Ovary (tissue), 9 donors: ENCODE data around the gene KIF1A. TPM values are rescaled to one million over a fixed set of nuclear protein-coding genes. Genes with fewer than 3 reads are reported as not detected.

Experiments used
- DNase-seq, 5 donors: peaks; one replicate each; pipeline ENCODE4 v3.0.0-alpha.2; 2019 to 2020
- H3K27ac ChIP-seq, 2 donors: fragments of 200-600 bp; one replicate each; pipeline versions ENCODE4 v1.5.1 to v1.8.0; 2019 to 2022
- H3K27me3 ChIP-seq: fragments of 200-600 bp; one replicate; pipeline ENCODE4 v1.8.0; 2022
- H3K36me3 ChIP-seq: fragments of 200-600 bp; sonication (generic); one replicate; pipeline ENCODE4 v1.5.1; 2019
- H3K4me1 ChIP-seq: one replicate; pipeline ENCODE4 v1.8.1; 2013; ENCODE audit warnings: mild to moderate bottlenecking, moderate library complexity; ENCODE audit not compliant: insufficient read depth
- H3K4me3 ChIP-seq: fragments of 200-600 bp; sonication (generic); one replicate; pipeline ENCODE4 v1.5.1; 2017
- H3K9me3 ChIP-seq, 2 donors: fragments of 200-600 bp in 1 of 2; sonication (generic) in 1 of 2; one replicate each; pipeline versions ENCODE4 v1.5.1 to v1.8.1; 2013 to 2019; ENCODE audit warnings: mild to moderate bottlenecking in 1 of 2, moderate library complexity in 1 of 2
- CTCF ChIP-seq, 3 donors: fragments of 450-650 bp in 2 of 3; fragments of 200-600 bp in 1 of 3; IDR thresholded peaks; one replicate each; pipeline versions ENCODE4 v1.5.1 to v1.8.0; 2016 to 2022; ENCODE audit warnings: antibody characterized with exemption in 3 of 3, mild to moderate bottlenecking in 1 of 3
- EP300 ChIP-seq: sonication (generic); formaldehyde crosslinking; IDR thresholded peaks from one replicate; pipeline ENCODE4 v1.6.1; 2017; ENCODE audit warnings: antibody characterized with exemption
- POLR2A ChIP-seq: fragments of 450-650 bp; IDR thresholded peaks from one replicate; pipeline ENCODE4 v1.6.1; 2017; ENCODE audit warnings: antibody characterized with exemption, mild to moderate bottlenecking, moderate library complexity
- WGBS, 3 donors: extraction: QIAGEN DNeasy Blood & Tissue Kit in 1 of 3; methylation state at CpG; one replicate each; pipeline versions ENCODE4 v1.1.5 to v1.1.7; 2013 to 2017; 5-methylcytosine and 5-hydroxymethylcytosine counted together
- intact Hi-C, 4 donors: fragments of 100-400 bp; cut with DNase I; formaldehyde crosslinking; loops; one replicate each; pipeline versions ENCODE4 v1.11.0 to v1.15.1; 2022 to 2023
- polyA plus RNA-seq, 2 donors: library from polyadenylated mRNA; stranded (reverse); fragments of 200-250 nt in 1 of 2; fragments of 350-450 nt in 1 of 2; fragmentation: Illumina TruSeq in 1 of 2; extraction: RNeasy Lipid Tissue Mini Kit (QIAGEN cat#74804) in 1 of 2; gene quantifications; one replicate each; pipeline ENCODE4 v1.2.3, GENCODE V29; 2013 to 2014
- total RNA-seq, 7 donors: library from RNA; depleted of rRNA in 2 of 7; stranded (reverse); fragments of >200 nt in 2 of 7; fragmentation: NEBNext Ultra II Directional in 3 of 7; extraction: Animal tissue kit (Norgen Biotek cat#: 25700) in 3 of 7; gene quantifications; one replicate each; pipeline versions ENCODE4 v1.1.0 to v1.2.4, GENCODE V29; 2016 to 2023
- donor health status: DM: no; HTN: no; CAD: no; lungs with moderate emphysema.
- donor health status: DM: no; HTN: no; CAD: no.
- donor health status: Bipolar disorder and iron deficiency.
- donor health status: DM: yes; HTN: yes; CAD: no.
- donor health status: DM: no; HTN: no; CAD: no.
- donor health status: DM: yes; HTN: yes; CAD: no.

Gene KIF1A
- total and polyA plus RNA-seq, 9 donors, result 0.48 to 4.4 (median 1.2) TPM

GRCh38 chr2:240785424-240786335, 34.3 kb downstream of the KIF1A start:
- intact Hi-C loops, result no loop called here
- 71 to 74% (median 72%) methylated on average over 21 to 25 of the region's 25 CpGs for WGBS, 3 donors
- H3K36me3 ChIP-seq, result no peaks in the 10 kb centered on the region
- peak in 3 of 5 donors; percentile 11 to 29 (median 29) for DNase-seq
- no peak for TF ChIP-seq EP300
- TF ChIP-seq CTCF (IDR thresholded peaks at IDR 0.05), result no peak
- no peak for TF ChIP-seq POLR2A
- no peaks in the 10 kb centered on the region for H3K4me1 ChIP-seq
- H3K9me3 ChIP-seq, result no peaks in the 10 kb centered on the region
- no peaks in the 10 kb centered on the region for H3K27me3 ChIP-seq
- no peak overlapping the region for H3K27ac ChIP-seq
- H3K4me3 ChIP-seq, result no peak overlapping the region

GRCh38 chr2:240784629-240785423, 35.2 kb downstream of the KIF1A start:
- no peaks in the 10 kb centered on the region for H3K4me1 ChIP-seq
- intact Hi-C loops, result no loop called here
- no peaks in the 10 kb centered on the region for H3K36me3 ChIP-seq
- H3K27ac ChIP-seq, result no peak overlapping the region
- no peak for TF ChIP-seq CTCF (IDR thresholded peaks at IDR 0.05)
- TF ChIP-seq POLR2A, result no peak
- no peak for TF ChIP-seq EP300
- peak in 3 of 5 donors; percentile 5 to 36 (median 14) for DNase-seq
- no peaks in the 10 kb centered on the region for H3K9me3 ChIP-seq
- 90 to 95% (median 91%) methylated on average over 25 of the region's 25 CpGs for WGBS, 3 donors
- no peaks in the 10 kb centered on the region for H3K27me3 ChIP-seq
- no peak overlapping the region for H3K4me3 ChIP-seq

GRCh38 chr2:240783819-240784621, 36.0 kb downstream of the KIF1A start:
- H3K36me3 ChIP-seq, result no peaks in the 10 kb centered on the region
- DNase-seq, result peak in 2 of 5 donors; percentile 15 to 34
- H3K27me3 ChIP-seq, result no peaks in the 10 kb centered on the region
- WGBS, 3 donors, result 91 to 94% (median 93%) methylated on average over 36 of the region's 36 CpGs
- H3K4me3 ChIP-seq, result no peak overlapping the region
- no peak overlapping the region for H3K27ac ChIP-seq
- TF ChIP-seq EP300, result no peak
- TF ChIP-seq POLR2A, result no peak
- no peak for TF ChIP-seq CTCF (IDR thresholded peaks at IDR 0.05)
- H3K9me3 ChIP-seq, result no peaks in the 10 kb centered on the region
- H3K4me1 ChIP-seq, result no peaks in the 10 kb centered on the region
- intact Hi-C loops, result no loop called here
